ENCODE measurements around the gene SYT8. TPM values are rescaled to one million over a fixed set of nuclear protein-coding genes. Genes with fewer than 3 reads are reported as not detected.

SYT8 gene
- not detected for total RNA-seq

GRCh38 chr11:1834779-1835670 is at the start of gene SYT8:
Gene SYT8 (plus strand): TSS chr11:1834990. CDS start chr11:1835106, 116 bp downstream.
- DNase-seq (ENCODE audit: low spot score) (no peak), ATAC-seq (ENCODE audit: low FRiP score) (no peak)
- TF ChIP-seq, protein P1, sequence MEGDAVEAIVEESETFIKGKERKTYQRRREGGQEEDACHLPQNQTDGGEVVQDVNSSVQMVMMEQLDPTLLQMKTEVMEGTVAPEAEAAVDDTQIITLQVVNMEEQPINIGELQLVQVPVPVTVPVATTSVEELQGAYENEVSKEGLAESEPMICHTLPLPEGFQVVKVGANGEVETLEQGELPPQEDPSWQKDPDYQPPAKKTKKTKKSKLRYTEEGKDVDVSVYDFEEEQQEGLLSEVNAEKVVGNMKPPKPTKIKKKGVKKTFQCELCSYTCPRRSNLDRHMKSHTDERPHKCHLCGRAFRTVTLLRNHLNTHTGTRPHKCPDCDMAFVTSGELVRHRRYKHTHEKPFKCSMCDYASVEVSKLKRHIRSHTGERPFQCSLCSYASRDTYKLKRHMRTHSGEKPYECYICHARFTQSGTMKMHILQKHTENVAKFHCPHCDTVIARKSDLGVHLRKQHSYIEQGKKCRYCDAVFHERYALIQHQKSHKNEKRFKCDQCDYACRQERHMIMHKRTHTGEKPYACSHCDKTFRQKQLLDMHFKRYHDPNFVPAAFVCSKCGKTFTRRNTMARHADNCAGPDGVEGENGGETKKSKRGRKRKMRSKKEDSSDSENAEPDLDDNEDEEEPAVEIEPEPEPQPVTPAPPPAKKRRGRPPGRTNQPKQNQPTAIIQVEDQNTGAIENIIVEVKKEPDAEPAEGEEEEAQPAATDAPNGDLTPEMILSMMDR (IDR thresholded peaks at IDR 0.05) = no peak

DNA sequence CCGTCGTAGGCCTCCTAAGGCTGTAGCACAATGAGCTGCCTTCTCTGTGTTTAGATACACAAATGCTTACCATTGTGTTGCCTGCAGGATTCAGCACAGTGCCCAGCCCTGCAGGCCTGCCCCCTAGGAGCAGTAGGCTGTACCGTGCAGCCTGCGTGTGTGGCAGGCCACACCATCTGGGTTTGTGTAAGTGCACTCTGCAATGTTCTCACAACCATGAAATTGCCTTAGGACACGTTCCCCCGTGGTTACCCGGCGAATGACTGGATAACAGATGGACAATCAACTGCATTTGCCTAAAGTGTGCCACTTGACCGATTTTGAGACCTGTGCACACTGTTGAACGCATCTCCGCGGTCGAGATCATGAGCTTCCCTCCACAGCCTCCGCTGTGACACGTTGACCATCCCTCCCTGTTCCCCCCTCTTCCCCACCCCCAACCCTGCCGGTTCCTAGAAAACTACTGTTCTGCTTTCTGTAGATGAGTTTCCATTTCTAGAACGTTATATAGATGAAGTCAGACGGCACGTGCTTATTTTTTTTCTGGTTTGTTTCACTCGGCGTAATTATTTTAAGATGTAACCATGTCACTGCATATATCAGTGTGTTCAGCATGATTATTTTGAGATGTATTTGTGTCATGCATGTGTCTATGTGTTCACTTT is 48.9 kb upstream of the SYT8 start:
- TF ChIP-seq, protein P1 (IDR thresholded peaks at IDR 0.05) = no peak
- ATAC-seq (ENCODE audit: low FRiP score) (no peak), DNase-seq (ENCODE audit: low spot score) (no peak)

DNA sequence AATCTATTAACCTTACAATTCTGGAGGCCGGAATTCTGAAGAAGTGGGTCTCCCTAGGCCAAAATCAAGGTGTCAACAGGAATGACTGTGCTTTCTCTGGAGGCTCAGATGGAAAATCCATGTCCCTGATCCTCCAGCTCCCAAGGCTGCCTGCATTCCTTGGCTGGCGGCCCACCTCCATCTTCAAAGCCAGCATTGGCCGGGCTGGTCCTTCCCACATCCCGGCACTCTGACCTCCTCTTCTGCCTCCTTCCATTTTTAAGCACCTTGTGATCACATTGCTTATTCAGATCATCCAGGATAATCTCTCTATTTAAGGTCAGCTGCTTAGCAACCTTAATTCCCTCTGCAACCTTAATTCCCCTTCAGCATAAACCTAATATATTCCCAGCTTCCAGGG is 48.3 kb upstream of the SYT8 start:
- DNase-seq (ENCODE audit: low spot score) = no peak
- ATAC-seq (ENCODE audit: low FRiP score) = no peak
- TF ChIP-seq, protein P1 (IDR thresholded peaks at IDR 0.05) = no peak

DNA sequence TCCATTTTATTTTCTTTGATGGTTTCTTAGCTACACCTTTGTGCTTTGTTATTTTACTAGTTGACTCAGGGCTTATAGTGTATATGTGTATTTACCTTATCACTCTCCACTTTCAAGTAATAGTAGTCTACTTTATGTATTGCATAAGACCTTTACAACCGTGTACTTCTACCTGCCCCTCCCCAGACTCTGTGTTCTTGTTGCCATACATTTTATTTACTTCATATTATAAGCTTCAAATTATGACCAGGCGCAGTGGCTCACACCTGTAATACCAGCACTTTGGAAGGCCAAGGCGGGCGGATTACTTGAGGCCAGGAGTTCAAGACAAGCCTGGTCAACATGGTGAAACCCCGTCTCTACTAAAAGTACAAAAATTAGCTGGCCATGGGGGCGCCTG is 42.9 kb upstream of the SYT8 start:
- TF ChIP-seq, protein P1 (IDR thresholded peaks at IDR 0.05) = no peak
- no peak for DNase-seq (ENCODE audit: low spot score)

DNA sequence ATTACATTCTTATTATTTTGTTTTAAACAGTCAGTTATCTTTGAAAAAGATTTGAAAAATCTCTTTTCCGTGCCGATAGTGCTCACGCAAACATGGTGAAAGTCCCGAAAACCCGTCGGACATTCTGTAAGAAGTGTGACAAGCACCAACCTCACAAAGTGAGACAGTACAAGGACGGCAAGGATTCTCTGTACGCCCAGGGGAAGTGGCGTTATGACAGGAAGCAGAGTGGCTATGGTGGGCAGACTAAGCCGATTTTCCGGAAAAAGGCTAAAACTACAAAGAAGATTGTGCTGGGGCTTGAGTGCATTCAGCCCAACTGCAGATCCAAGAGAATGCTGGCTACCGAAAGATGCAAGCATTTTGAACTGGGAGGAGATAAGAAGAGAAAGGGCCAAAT is 42.3 kb upstream of the SYT8 start:
- DNase-seq (ENCODE audit: low spot score) = no peak
- TF ChIP-seq, protein P1 (IDR thresholded peaks at IDR 0.05) = no peak

More for the DNA sequence above, 42.9 kb upstream of the SYT8 start:
- ATAC-seq (ENCODE audit: low FRiP score) = no peak

GRCh38 chr11:1793081-1793480 is 41.7 kb upstream of the SYT8 start:
- DNase-seq (ENCODE audit: low spot score) = no peak
- TF ChIP-seq, protein P1 (IDR thresholded peaks at IDR 0.05) = no peak
- no peak for ATAC-seq (ENCODE audit: low FRiP score)

More for the DNA sequence above, 42.3 kb upstream of the SYT8 start:
- ATAC-seq (ENCODE audit: low FRiP score) = no peak

Data from omental fat pad (tissue), 4 donors.